Cardiac muscle cell (in vitro differentiated cells and primary cell): ENCODE data around the gene ALPG. TPM values are rescaled to one million over a fixed set of nuclear protein-coding genes. Genes with fewer than 3 reads are reported as not detected.
"Not testable (repeated sequence)": the region's sequence is repeated elsewhere in the genome, so short reads cannot be mapped to it uniquely, and the experiment has no call there.

Source experiments
- DNase-seq, 2 donors: peaks; one replicate each; pipeline versions ENCODE4 v3.0.0 to v3.0.0-alpha.2; 2010 to 2017; ENCODE audit warnings: low read depth in 1 of 2, low spot score in 1 of 2
- H3K27ac ChIP-seq: fragments of 200-600 bp; sonication (generic); 2 replicates; pipeline ENCODE4 v1.5.1; 2016
- H3K27me3 ChIP-seq: fragments of 200-600 bp; sonication (generic); 2 replicates; pipeline ENCODE4 v1.6.0; 2016; ENCODE audit warnings: control low read depth
- H3K36me3 ChIP-seq: fragments of 200-600 bp; sonication (generic); 2 replicates; pipeline ENCODE4 v1.5.1; 2016; ENCODE audit warnings: control low read depth
- H3K4me1 ChIP-seq: fragments of 200-600 bp; sonication (generic); 2 replicates; pipeline ENCODE4 v1.8.1; 2017; ENCODE audit warnings: low read depth, mild to moderate bottlenecking, mixed run types
- H3K4me3 ChIP-seq: fragments of 200-600 bp; sonication (generic); 2 replicates; pipeline ENCODE4 v1.5.1; 2016; ENCODE audit warnings: mild to moderate bottlenecking
- H3K9me3 ChIP-seq: fragments of 200-600 bp; sonication (generic); 2 replicates; pipeline ENCODE4 v1.5.1; 2017; ENCODE audit warnings: low read depth, mild to moderate bottlenecking, control low read depth
- polyA plus RNA-seq: library from polyadenylated mRNA; unstranded; fragments of >200 nt; fragmentation: Nextera tagmentation; extraction: Ambion mirVana; gene quantifications from 2 replicates; pipeline ENCODE4 v1.2.1, GENCODE V29; 2016
- total RNA-seq: library from RNA; depleted of rRNA; stranded (reverse); fragments of >200 nt; gene quantifications from 2 replicates; pipeline ENCODE4 v1.2.3, GENCODE V29; 2016
- TF ChIP-seq, protein P1 (sequence below): IDR thresholded peaks from 2 replicates; pipeline ENCODE4 v1.5.1; 2012; ENCODE audit warnings: low read depth, mild to moderate bottlenecking, low read length

ALPG gene
- total RNA-seq = not detected in 2 replicates
- not detected in 2 replicates for polyA plus RNA-seq

- H3K36me3 ChIP-seq = no peaks in the 10 kb centered on the region
- no peak within 1 kb of the TSS for H3K27ac ChIP-seq
- no peaks in the 10 kb centered on the region for H3K4me1 ChIP-seq
- no peak for DNase-seq
- peaks cover 18% of the 10 kb centered on the region for H3K27me3 ChIP-seq
- H3K9me3 ChIP-seq = no peaks in the 10 kb centered on the region
- TF ChIP-seq, protein P1, sequence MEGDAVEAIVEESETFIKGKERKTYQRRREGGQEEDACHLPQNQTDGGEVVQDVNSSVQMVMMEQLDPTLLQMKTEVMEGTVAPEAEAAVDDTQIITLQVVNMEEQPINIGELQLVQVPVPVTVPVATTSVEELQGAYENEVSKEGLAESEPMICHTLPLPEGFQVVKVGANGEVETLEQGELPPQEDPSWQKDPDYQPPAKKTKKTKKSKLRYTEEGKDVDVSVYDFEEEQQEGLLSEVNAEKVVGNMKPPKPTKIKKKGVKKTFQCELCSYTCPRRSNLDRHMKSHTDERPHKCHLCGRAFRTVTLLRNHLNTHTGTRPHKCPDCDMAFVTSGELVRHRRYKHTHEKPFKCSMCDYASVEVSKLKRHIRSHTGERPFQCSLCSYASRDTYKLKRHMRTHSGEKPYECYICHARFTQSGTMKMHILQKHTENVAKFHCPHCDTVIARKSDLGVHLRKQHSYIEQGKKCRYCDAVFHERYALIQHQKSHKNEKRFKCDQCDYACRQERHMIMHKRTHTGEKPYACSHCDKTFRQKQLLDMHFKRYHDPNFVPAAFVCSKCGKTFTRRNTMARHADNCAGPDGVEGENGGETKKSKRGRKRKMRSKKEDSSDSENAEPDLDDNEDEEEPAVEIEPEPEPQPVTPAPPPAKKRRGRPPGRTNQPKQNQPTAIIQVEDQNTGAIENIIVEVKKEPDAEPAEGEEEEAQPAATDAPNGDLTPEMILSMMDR = no peak
- H3K4me3 ChIP-seq = no peak within 1 kb of the TSS
These were observed at the start of gene ALPG for GRCh38 chr2:232406556-232407310. Gene ALPG (plus strand): TSS chr2:232406844. CDS start chr2:232406895, 51 bp downstream.

DNA sequence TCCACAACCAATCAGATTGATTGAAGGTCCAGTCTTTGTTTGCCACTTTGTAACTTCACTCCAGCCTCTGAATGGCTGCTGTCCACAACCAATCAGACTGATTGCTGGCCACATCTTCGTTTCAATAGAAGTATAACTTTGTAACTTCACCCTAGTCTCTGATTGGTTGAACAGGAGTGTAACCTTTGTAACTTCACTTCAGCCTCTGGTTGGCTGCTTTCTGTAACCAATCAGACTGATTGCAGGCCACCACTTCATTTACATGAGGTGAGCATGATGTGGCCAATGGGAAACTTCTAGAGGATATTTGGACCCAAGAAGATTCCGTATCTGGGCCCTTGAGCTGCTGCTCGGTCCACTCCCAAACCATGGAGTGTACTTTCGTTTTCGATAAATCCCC lies 45.0 kb upstream of the ALPG start:
- no peaks in the 10 kb centered on the region for H3K9me3 ChIP-seq
- no peak overlapping the region for H3K27ac ChIP-seq
- H3K4me1 ChIP-seq = no peaks in the 10 kb centered on the region
- no peaks in the 10 kb centered on the region for H3K36me3 ChIP-seq
- H3K27me3 ChIP-seq = no peaks in the 10 kb centered on the region
- TF ChIP-seq, protein P1 = no peak
- DNase-seq = no peak
- H3K4me3 ChIP-seq = no peak overlapping the region

DNA sequence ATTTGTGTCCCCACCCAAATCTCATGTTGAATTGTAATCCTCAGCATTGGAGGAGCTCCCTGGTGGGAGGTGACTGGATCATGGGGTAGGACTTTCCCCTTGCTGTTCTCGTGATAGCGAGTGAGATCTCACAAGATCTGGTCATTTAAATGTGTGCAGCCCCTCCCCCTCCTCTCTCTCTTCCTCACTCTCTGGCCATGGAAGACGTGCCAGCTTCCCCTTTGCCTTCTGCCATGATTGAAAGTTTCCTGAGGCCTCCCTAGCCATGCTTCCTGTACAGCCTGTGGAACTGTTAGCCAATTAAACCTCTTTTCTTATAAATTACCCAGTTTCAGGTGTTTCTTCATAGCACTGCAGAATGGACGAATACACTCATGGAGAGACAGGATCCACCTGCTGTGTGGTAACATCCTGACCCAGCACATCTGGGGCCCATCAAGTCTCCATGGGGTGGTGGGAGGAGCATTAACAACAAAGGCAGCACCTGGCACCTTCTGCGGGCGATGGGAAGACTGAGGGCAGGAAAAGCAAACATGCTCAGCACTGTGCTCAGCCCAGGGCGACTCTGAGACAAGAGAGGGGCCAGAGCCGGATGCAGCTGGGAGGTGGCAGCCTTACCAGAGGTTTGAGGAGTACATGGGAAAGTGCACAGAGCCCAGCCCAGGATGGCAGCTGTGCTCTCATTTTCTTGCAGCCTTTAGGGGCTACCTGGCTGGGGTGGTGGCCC lies 44.3 kb upstream of the ALPG start:
- Histone ChIP-seq H3K4me1 (no peaks in the 10 kb centered on the region), H3K9me3 (no peaks in the 10 kb centered on the region), H3K27me3 (no peaks in the 10 kb centered on the region), H3K27ac (no peak overlapping the region), H3K36me3 (no peaks in the 10 kb centered on the region), H3K4me3 (no peak overlapping the region)
- no peak for DNase-seq
- TF ChIP-seq, protein P1 = no peak

- not testable (repeated sequence) for H3K4me1 ChIP-seq, DNase-seq, H3K27ac ChIP-seq, H3K36me3 ChIP-seq, H3K27me3 ChIP-seq, H3K4me3 ChIP-seq, H3K9me3 ChIP-seq
These were observed 43.4 kb upstream of the ALPG start for GRCh38 chr2:232363064-232363783.

DNA sequence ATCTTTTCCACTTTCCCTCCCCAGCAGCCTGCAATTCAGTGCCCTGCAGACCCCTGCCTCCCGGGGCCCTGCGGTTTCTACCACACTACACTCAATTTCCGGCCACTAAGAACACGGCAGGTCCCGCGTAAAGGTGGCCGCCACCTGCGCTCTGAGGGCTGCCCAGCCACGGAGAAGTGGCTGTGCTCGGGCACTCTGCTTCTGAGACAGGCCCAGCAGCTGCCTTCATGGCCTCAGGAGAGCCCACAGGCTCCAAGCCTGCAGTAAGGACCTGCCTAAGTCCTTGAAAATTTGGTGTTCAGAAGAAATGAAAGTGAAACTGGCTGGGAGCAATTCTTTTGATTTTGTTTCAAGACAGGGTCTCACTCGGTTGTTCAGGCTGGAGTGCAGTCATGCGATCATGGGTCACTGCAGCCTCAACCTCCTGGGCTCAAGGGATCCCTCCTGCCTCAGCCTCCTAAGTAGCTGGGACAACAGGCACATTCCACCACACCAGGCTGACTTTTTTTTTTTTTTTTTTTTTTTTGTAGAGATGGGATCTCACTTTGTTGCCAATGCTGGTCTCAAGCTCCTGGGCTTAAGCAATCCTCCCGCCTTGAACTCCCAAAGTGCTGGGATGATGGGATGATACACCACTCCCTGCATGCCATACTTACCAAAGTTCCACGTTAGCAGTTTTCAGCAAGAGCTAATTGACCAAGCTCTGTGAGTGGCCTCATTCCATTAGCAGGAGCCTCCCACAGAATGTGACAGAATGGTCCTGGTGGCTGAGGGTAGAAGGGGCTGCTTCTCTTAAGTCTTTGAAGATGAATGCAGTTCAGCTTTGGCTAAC lies 42.6 kb upstream of the ALPG start:
- peak in 1 of 2 donors; percentile 11 for DNase-seq
- TF ChIP-seq, protein P1 = no peak

GRCh38 chr2:232364806-232365594 lies 41.6 kb upstream of the ALPG start:
- not testable (repeated sequence) for H3K4me3 ChIP-seq, H3K27ac ChIP-seq, H3K9me3 ChIP-seq, H3K36me3 ChIP-seq, H3K4me1 ChIP-seq, DNase-seq, H3K27me3 ChIP-seq

More for the DNA sequence above, 42.6 kb upstream of the ALPG start:
- H3K36me3 ChIP-seq = no peaks in the 10 kb centered on the region
- H3K4me1 ChIP-seq = no peaks in the 10 kb centered on the region
- H3K4me3 ChIP-seq = no peak overlapping the region
- H3K27me3 ChIP-seq = no peaks in the 10 kb centered on the region
- no peaks in the 10 kb centered on the region for H3K9me3 ChIP-seq
- H3K27ac ChIP-seq = no peak overlapping the region
